NCI-H1092 treated with DMSO at 0.1 percent for 48 hours (cell line): ENCODE data around the gene RGS19.
"Not testable (repeated sequence)": the region's sequence is repeated elsewhere in the genome, so short reads cannot be mapped to it uniquely, and the experiment has no call there.

Experiments
- DNase-seq: peaks from one replicate; lab custom pipeline; 2025; lab: John Stamatoyannopoulos, UW

RGS19 gene, protein sequence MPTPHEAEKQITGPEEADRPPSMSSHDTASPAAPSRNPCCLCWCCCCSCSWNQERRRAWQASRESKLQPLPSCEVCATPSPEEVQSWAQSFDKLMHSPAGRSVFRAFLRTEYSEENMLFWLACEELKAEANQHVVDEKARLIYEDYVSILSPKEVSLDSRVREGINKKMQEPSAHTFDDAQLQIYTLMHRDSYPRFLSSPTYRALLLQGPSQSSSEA

DNA sequence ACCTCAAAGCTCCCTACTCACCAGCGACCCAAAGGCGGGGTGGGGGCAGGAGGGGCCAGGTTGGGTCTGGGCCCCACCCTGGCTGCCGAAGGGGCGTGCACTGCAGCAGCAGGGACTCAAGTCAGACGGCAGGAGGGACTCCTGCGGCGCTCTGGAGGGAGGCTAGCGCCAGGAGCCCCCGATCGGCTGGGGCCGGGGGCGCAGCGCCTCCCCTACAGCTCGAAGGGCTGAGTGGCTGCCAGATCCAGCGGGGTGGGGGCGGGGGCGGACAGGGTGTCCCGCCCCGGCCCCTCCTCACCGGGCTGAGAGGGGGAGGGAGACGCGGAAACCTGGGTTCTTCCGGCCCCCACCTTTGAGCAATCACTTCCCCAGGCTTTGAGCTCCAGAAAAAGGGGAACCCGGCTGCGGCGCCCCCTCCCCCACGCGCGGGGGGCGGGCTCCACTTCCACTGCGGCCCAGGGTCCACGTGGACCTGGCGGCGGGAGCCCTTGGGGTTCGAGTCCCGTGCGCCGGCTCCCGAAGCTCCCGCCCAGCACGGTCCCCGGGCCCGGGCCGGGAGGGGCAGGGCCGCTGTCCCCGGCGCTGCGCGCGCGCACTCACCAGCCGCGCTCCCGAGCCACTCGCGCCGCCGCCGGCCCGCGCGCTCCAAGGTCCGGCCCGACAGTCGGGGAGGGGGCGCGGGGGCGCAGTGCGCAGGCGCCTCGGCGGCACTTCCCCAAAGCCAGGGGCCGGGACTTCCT, at the start of gene RGS19:
RGS19 (minus strand) TSS at position 246 of the 740 bp plus-strand sequence. CDS start 2,632 bp downstream, outside the sequence.
- no peak for DNase-seq

DNA sequence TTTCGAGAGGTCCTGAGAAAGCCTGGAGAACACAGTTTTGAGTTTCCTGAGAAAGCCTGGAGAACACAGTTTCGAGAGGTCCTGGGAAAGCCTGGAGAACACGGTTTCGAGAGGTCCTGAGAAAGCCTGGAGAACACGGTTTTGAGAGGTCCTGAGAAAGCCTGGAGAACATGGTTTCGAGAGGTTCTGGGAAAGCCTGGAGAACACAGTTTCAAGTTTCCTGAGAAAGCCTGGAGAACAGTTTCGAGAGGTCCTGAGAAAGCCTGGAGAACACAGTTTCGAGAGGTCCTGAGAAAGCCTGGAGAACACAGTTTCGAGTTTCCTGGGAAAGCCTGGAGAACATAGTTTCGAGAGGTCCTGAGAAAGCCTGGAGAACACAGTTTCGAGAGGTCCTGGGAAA, 44.2 kb upstream of the RGS19 start:
- DNase-seq = not testable (repeated sequence)

DNA sequence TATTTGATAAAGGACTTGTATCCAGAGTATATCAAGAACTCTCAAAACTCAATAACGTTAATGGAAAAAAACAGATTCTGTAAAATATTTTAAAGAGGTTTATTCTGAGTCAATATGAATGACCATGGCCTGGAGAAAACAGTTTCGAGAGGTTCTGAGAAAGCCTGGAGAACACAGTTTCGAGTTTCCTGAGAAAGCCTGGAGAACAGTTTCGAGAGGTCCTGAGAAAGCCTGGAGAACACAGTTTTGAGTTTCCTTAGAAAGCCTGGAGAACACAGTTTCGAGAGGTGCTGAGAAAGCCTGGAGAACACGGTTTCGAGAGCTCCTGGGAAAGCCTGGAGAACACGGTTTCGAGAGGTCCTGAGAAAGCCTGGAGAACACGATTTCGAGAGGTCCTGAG, 43.6 kb upstream of the RGS19 start:
- DNase-seq = not testable (repeated sequence)

DNA sequence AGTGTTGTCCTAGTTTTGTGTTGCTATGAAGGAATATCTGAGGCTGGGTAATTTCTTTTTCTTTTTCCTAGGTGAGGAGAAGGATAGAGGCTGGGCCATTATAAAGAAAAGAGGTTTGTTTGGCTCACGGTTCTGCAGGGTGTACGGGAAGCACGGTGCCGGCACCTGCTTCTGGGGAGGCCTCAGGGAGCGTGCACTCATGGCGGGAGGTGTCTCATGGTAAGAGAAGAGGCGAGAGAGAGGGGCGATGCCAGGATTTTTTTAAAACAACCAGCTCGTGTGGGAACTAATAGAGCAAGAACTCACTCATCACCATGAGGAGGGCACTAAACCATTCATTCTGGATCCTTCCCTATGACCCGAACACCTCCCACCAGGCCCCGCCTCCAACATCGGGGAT, 42.3 kb upstream of the RGS19 start:
- DNase-seq = no peak

DNA sequence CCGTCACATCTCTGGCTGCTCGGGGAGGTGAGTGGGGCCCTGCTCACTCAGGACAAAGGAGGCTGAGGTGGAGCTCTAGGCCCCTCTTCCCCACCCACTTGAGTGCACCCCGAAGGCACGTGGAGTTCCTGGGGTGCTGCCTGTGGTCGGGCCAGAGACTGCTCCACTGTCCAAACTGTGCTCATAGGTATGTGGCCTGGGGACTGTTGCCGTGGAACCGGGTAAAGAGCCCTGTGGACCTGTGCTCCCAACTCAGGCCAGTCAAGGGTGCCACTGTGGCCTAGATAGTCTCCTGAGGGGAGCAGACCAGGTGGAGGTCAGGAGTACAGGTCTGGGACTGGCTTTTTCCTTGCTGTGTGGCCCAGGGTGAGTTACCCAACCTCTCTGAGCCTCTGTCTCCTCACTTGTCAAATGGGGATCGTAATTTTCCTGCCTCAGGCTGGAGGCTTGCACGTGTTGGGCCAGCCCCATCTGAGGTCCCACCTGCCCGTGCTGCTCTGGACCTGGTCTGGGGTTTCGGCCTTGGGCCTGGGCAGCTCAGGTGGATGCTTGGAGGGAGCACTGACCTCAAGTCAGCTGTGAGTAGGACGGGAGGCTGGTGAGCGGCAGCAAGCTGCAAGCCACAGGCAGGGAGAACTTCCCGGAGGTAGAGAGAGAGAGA, 40.5 kb upstream of the RGS19 start:
- no peak for DNase-seq

DNA sequence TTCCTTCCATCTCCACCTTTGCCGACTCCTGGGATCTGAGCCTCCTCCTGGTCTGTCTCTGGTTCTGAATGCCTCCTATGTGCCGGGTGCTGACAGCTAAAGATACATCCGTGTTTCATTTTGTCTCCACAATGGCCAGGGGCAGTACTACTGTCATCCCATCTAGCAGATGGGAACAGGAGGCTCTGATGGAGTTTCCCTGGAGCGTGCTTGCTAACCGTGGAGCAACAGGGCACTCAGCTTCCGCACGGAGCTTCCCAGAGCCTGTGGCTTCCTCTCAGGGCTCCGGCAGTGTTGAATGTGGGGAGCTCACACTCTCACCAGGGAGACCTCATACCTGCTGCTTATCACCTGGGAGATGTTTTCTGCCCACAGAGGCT, 40.0 kb upstream of the RGS19 start:
- DNase-seq = no peak

DNA sequence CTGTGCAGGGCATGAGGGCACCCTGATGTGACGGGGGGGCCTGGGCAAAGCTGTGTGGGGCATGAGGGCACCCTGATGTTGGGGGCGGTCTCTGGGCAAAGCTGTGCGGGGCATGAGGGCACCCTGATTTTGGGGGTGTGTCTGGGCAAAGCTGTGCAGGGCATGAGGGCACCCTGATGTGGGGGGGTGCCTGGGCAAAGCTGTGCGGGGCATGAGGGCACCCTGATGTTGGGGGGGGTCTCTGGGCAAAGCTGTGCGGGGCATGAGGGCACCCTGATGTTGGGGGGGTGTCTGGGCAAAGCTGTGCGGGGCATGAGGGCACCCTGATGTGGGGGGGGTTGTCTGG, 38.1 kb upstream of the RGS19 start:
- DNase-seq = not testable (repeated sequence)

DNA sequence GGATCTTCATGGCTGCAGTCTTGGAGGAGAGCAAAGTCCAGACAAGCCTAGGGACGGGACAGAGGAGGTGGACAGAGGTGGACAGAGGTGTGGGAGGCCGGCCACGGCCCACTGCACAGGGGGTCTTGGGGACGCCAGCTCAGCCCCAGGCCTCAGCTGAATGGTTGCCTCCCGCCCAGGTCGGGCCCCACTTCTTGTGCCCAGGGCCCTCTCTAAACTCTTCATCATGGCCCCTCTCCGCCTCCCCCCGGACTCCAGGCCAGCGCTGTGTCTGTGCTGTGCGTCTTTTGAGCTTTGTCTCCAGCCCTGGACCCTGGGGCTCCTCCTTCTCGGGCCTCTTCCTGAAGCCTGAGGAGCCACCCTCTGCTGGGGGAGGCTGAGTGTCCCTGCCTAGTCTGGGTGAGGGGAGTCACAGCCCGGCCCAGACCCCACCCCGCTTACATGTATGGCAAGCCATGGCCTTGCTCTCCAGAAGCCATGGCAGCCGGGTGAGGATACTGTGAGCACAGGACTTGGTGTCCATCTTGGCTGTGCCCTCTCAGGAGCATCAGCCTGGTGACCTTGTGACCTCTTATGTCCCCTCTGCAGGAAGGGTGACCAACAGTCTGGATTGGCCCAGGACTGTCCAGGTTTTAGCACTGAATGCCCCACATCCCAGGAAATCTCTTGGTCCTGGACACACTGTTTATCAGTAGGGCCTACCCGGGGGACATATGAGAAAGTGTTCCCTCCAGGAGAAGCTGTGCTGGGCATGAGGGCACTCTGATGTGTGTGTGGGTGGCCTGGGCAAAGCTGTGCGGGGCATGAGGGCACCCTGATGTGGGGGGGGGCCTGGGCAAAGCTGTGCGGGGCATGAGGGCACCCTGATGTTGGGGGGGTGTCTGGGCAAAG, 37.5 kb upstream of the RGS19 start:
- no peak for DNase-seq

DNA sequence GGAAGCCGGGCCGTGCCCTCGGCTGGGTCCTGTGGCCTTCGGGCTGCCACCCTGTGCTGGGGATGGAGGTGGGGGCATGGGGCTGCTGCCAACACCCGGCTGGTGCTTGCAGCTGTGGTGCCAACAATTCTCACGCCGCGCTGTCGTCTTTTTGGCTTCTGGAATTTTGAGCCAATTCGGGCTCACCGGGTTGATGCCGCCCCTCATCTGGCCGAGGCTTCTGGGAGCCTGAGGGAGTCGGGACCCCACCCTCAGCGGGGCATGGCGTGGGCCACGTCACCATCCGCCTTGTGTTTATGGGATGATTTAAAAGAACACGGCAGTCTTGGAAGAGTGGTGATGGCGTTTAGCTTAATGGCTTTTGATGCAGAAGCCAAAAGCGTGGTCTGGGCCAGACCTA, 36.7 kb upstream of the RGS19 start:
- no peak for DNase-seq

DNA sequence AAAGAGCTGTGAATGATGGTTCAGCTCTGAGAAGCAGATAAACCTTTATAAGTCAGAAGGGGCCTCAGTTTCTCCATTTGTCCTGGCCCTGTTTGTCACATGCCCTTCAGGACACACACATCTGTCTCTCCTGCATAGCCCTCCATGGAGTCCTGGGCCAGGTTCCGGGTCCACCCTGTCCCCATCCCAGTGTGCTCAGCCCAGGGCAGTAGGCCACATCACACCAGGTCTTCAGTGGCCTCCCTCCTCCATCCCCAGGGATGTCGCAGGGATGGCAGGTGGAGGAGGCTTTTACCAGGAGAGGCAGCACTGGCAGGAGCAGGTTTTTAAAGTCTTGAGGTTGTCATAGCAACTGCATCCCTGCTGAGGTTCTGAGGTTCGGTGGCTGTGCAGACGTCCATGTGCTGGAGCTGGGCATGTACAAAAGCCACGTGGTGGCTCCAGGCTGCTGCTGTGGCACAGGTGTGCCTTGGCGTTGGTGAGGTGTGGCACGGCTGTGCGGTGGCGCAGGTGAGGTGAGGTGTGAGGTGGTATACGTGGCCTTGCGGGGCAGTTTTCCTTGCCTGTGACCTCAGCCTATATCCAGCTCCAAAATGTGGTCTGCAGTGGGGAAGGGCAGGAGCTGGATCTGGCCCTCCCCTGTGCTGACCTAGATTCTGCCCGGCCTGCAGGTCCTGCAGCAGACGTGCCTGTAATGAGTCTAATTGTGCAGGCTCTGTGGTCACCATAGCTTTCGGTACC, 36.0 kb upstream of the RGS19 start:
- DNase-seq = peak; percentile 10

DNA sequence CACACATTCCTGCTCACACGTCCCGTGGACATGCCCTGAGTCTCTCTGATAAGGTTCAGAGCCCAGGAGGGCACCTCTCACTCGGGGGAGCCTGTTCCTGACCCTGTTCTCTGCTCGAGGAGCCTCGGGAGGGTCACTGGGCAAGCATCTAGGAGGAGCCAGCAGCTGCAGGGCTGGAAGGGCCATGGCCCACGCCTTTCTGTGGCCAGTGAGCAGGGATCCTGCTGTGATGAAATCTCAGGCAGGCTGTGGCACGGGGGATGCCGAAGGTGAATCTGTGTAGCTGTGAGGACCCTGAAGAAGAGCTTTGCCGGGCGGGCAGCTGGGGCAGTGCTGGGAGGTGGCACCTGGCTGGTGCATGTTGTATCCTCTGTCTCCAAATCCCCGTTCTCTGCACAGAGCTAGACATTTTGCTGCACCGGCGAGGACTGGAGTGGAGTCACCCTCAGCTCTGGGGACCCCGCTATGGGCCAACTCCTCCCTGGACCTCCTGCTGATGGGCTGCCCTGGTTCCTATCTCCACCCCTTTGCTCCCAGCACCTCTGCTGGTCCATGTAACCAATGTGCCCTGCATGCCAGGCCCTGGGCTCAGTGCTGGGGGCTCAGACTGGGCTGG, 35.1 kb upstream of the RGS19 start:
- no peak for DNase-seq

DNA sequence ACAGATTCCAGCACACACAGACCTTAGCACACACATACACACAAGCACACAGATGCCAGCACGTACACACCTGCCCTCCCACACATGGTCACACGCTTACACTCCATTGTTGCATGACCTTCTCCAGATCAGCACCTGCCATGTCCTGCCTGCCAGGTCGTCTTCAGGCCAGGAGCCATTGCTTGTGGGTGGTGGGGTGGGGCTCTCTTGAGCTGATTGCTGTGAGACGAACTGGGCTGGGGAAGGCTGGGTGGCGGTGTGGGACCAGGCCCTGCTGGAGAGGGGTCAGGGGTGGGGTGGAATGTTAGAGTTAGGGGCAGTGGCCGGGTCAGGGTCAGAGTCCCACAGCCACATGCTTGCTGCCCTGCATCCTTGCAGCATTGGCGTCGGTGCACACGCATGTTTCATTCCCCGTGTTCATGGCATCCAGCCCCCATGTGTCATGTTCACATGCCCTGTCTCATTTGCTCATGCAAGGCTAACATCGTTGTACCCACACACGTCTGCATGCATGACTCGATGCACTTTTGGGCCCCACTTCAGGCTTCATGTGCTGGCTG, 34.6 kb upstream of the RGS19 start:
- no peak for DNase-seq

DNA sequence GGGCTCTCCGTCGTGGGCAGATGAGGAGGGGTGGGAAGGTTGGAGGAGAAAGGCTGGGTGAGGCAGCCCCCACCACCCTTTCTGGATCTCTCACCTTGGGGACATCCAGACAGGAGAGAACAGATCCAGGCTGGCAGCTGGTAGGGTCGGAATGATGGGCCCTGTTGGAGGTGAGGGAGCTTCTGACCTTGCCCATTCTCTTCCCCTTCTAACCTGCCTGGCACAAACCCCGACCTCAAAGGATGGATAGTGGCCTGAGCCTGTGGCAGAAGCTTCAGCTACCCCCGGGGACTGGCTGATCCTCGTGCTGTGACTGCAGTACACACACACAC, 34.1 kb upstream of the RGS19 start:
- no peak for DNase-seq

DNA sequence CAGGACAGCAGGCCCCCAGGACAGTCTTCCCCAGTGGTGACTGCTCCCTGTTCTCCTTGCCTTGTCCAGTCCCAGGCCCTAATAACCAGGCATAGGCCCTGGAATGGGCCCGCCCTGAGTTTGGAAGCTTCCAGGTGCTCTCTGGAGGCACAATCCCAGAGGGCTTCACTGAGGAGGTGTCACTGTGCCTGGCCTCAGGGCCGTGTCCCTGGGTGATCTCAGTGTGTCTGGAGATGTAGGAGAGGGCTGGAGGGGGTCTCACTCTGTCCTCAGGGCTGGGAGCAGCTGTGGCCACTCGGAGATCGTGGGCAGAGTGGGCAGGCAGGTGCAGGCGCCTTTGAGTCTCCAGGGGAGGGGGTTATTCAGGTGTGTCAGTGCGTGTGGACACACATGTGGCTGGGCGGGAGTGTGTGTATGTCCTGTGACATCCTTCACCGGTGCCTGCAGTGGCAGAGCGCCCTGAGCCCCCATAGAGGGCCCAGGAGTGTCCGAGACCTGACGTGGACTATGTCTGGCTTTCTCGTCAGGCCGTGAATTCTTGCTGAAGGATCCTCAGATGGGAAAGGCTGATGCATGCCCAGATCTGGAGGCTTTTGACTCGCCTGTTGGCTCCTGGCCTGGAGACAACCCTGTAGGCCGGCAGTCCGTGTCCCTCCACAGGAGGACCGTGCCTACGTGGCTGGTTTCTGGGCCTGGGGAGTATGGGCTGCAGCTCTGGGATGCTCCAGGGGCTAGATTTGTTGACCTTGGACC, 33.5 kb upstream of the RGS19 start:
- no peak for DNase-seq

DNA sequence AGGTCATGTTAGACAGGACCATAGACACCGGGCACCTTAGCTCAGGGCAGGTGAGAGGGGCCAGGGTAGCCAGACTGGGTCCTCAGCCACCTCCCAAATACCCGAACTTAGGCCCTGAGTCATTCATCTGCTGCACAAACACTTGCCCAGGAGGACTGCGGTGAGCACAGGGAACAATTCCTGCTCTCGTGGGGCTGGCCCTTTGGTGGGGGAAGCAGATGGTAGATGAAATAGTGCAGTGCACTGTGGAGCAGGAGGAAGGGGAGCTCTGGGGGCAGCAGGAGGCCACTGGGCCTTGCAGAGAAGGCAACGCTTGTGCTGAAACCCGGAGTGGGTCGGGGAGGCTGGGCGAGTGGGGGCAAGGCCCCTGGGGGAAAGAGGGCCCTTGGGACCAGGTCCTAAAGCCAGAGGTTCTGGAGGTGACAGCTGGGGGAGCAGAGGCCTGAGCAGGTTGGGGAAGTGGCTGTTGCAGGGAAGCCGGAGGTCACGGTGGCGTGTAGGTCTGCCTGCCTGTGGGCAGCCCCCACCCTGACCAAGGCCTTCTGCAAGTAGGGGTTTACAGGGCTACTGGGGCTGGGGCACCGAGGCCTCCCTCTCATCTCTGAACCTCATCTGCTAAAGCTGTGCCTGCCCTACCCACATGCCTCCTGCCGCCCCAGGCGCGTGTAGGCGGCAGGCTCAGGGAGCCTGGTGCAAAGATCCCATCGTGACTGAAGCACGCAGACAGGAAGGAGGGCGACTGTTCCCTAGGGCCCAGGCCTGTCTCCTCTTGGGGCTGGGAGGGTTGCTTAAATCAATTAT, 32.7 kb upstream of the RGS19 start:
- DNase-seq = no peak

DNA sequence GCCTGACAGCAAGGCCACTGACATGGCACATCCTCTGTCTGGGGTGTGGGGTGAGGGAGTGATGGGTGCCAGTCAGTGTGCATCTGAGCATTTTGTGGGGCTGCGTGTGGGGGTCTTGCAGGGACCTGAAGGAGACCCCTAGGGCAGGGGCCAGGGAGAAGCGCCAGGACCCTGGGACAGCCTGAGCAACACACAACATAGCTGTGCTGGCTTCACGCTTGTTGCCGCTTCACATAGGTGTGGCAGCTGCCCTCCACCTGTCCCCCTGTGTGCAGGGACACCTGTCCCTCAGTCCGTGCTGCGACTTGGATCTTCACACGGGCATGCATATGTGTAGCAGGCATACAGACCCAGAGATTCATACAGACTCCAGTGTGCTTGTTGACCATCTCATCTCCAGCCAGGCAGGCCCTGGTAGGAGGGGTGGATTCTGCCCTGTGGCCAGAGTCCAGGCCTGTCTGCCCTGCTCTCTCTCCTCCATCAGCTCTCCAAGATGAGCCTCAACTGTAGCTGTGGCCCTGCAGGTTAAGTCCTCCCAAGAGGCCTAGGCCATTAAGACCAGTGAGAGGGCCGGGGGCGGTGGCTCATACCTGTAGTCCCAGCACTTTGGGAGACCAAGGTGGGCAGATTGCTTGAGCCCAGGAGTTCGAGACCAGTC, 31.2 kb upstream of the RGS19 start:
- DNase-seq = no peak

DNA sequence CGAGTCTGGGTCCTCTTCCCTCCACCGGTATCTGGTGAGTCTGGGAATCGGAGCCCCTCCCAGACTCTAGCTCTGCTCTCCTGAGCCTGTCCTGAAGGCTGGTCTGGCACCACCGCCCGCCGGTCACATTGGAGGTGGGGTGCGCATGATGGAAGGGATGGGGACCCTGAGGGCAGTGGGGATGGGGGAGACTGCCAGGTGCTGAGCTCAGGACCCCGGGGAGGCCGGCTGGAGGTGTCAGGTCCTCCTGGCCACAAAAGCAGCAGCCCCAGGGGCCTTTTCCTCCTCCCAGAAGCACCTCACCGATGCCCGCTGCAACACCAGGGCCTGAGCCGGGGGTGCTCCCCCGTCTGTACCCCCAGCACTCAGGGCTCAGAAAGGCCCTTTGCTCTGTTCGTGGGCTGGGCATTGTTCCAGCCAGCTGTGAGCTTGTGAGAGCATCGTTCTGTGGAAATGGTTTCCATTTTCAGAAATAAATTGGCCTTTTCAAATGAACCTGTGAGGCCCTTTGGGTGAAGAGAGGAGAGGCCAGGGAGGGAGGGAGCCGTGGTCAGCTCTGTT, 30.6 kb upstream of the RGS19 start:
- DNase-seq = no peak
